Urothelium cell line (cell line): ENCODE results near the gene CD99L2.
"Not testable (repeated sequence)": the region's sequence is repeated elsewhere in the genome, so short reads cannot be mapped to it uniquely, and the experiment has no call there.

Experiments used
- DNase-seq: peaks from one replicate; pipeline ENCODE4 v3.0.0; 2011; ENCODE audit warnings: low spot score, mixed read lengths
- FAIRE-seq: peaks from 2 replicates; lab custom pipeline; 2011; peaks lifted over from hg19 to GRCh38; lab: Jason Lieb, UNC

The CD99L2 gene

GRCh38 chrX:150857453-150857852 lies 41.0 kb downstream of the CD99L2 start:
- FAIRE-seq = no peak
- no peak for DNase-seq

- no peak for FAIRE-seq
- DNase-seq = no peak
Observed at GRCh38 chrX:150856785-150857184, 41.7 kb downstream of the CD99L2 start.

GRCh38 chrX:150856101-150856500 lies 42.4 kb downstream of the CD99L2 start:
- DNase-seq = no peak
- FAIRE-seq = no peak

GRCh38 chrX:150854856-150855255 lies 43.6 kb downstream of the CD99L2 start:
- FAIRE-seq (no peak), DNase-seq (no peak)

- DNase-seq (no peak), FAIRE-seq (no peak)
Observed at GRCh38 chrX:150849996-150850720, 48.3 kb downstream of the CD99L2 start.

GRCh38 chrX:150849486-150849885 lies 49.0 kb downstream of the CD99L2 start:
- FAIRE-seq (no peak), DNase-seq (no peak)

- FAIRE-seq (no peak), DNase-seq (no peak)
Observed at GRCh38 chrX:150848914-150849365, 49.5 kb downstream of the CD99L2 start.

GRCh38 chrX:150847088-150847487 lies 51.4 kb downstream of the CD99L2 start:
- no peak for FAIRE-seq
- no peak for DNase-seq

- DNase-seq (no peak), FAIRE-seq (no peak)
Observed at GRCh38 chrX:150846130-150846529, 52.3 kb downstream of the CD99L2 start.

- FAIRE-seq = no peak
- DNase-seq = no peak
Observed at GRCh38 chrX:150845091-150845490, 53.4 kb downstream of the CD99L2 start.

- DNase-seq (no peak), FAIRE-seq (no peak)
Observed at GRCh38 chrX:150844016-150844415, 54.5 kb downstream of the CD99L2 start.

- no peak for FAIRE-seq
Observed at GRCh38 chrX:150842198-150842685, 56.2 kb downstream of the CD99L2 start.

GRCh38 chrX:150841456-150842197 lies 56.8 kb downstream of the CD99L2 start:
- FAIRE-seq (no peak), DNase-seq (no peak)

More at GRCh38 chrX:150842198-150842685, 56.2 kb downstream of the CD99L2 start:
- no peak for DNase-seq

GRCh38 chrX:150837845-150838244 lies 60.6 kb downstream of the CD99L2 start:
- no peak for FAIRE-seq

GRCh38 chrX:150834695-150835094 lies 63.8 kb downstream of the CD99L2 start:
- DNase-seq (no peak), FAIRE-seq (no peak)

More at GRCh38 chrX:150837845-150838244, 60.6 kb downstream of the CD99L2 start:
- no peak for DNase-seq

- DNase-seq = no peak
- no peak for FAIRE-seq
Observed at GRCh38 chrX:150833454-150834056, 64.9 kb downstream of the CD99L2 start.

GRCh38 chrX:150831863-150832262 lies 66.6 kb downstream of the CD99L2 start:
- FAIRE-seq (no peak), DNase-seq (no peak)

- no peak for FAIRE-seq
- DNase-seq = no peak
Observed at GRCh38 chrX:150828785-150829184, 69.7 kb downstream of the CD99L2 start.

GRCh38 chrX:150824352-150824751 lies 74.1 kb downstream of the CD99L2 start:
- FAIRE-seq, DNase-seq: not testable (repeated sequence)

GRCh38 chrX:150823826-150824225 lies 74.6 kb downstream of the CD99L2 start:
- FAIRE-seq, DNase-seq: not testable (repeated sequence)

- DNase-seq (no peak), FAIRE-seq (no peak)
Observed at GRCh38 chrX:150821971-150822370, 76.5 kb downstream of the CD99L2 start.
